CD4-positive, alpha-beta T cell treated with Interleukin-10 for 1 hour (primary cell): ENCODE data around the gene HDAC4.

Source experiments
- DNase-seq: peaks from one replicate; pipeline ENCODE4 v3.0.0-alpha.2; 2020

Gene HDAC4

DNA sequence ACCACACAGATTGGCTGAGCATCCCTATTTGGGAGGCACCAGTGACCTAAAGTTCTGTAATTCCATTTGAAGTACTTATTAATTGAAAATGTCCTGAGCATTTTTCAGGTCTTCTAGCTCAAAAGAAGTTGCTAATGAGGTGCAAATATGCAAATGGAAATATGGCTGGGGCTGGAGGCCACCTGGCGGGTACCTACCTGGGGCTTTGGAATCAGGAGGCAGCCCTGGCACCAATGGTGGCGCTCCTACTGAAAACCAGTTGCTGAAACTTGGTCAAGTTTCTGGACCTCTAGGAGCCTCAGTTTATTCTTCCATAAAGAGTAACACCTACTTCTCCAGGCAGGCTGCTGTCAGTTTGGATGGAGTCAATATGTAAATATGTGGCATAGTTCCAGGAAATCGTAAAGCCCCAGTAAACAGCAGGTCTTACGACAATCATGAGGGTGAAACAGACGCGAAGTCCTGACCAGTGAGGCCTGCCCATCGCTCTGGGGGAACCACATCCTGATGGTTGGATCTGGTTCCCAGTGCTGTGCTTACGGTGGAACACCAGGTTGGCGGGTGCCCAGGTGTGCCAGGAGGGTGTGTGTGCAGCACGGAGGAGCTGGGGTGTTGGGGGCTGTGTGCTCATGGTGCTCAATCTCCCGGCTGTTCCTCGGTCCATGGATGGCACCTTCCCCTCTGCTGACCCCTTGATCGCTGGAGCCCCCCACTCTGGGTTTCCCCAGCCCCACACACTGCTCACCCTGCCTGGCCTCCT is 366.8 kb downstream of the HDAC4 start:
- DNase-seq, result no peak

DNA sequence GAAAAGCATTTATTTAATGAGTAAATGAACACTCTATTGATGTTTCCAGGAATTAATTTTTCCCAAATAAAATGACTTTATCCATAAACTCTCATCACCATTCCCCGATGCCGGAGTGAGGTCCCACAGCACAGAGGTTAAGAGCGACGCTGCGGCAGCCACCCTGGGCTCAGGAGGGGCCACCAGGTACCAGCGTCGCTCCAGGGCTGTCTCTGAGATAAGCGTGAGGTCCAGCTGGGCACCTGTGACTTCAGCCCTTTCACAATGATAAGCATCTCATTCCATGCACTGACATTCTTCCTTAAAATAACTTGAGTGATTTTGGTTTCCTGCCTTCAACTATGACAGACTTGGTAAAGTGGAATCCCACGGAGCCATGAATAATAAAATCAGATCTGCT is 370.9 kb downstream of the HDAC4 start:
- DNase-seq, result no peak

DNA sequence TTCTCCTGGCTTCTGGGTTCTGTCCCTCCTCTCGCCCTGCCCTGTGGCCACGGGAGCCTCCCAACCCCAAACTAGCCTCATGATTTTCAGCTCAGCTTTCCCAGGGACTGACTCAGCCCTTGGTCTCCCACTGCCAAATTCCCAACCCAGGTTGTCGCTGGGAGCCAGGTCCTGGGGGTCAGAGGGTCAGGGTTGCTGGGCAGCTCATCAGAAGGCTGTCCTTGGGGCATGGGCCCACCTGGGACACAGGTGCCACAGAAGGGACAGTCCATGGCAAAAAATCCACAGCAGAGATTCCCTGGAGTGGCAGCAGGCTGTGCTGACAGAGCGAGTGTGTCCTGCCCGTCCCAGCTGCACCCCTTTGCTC is 372.6 kb downstream of the HDAC4 start:
- no peak for DNase-seq

DNA sequence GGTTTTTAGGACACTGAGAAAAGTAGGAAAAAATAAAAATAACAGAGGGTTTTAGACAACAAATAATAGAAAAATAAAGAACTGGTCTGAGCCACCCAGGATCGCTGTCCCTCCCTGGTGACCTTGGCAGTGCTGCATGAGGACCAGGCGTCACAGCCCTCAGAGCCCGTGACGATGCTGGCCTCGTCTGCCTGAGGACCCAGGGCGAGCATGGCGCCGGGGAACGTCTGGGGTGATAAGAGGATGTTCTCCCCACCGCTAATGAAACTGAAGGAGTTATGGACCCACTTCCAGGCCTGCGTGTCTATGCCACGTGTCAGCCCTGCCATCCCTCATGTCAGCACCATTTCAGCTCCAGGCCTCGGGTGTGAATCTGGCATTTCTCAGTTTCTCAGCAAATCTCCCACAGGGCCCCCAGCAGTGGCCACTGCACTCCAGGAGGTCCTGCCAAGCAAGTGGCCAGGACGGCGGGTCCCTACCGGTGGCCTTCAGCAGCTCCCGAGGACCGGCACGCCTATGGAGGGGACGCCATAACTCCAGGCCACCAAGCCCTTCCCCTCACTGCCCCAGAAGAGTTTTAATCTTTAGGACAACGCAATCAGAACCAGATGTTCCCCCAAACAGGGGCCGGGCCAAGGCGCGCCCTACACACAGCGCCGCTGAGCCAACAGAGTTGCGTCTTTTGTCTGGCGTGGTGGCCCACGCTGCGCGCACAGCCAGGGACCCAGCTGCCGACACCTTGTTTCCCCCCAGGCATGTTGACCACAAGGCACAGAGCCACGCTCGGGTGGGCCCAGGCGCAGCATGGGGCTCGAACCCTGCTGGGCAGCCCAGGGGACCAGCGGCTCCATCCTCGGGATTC is 373.2 kb downstream of the HDAC4 start:
- no peak for DNase-seq

DNA sequence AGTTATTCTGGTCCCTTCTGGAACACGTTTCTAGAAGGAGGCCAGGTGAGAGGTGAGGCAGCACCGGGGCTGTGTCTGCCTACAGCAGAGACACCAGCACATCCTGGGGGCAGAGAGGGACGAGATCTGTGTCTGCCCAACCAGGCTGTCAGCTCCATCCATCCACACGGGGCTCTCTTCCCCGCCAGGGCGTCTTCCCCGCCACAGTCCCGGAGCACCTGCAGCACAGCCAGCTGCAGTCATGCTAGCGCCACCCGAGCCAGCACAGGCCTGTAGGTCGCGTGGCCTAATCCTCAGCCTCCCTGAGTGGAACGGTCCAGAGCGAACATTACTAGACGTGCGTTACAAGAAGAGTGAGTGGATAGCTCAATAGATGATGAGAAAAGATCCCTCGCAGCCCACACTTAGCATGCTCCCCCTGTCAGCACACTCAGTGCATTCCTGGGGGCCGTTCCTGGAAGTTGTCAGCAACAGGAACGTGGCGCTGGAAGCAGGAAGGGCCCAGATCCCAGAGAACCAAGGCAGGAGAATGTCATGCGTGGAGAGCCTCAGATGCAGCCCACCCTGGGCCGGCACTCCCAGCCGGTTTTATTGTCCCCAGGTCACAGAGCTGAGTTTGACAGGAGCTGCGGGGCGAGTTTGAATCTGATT is 374.0 kb downstream of the HDAC4 start:
- no peak for DNase-seq

DNA sequence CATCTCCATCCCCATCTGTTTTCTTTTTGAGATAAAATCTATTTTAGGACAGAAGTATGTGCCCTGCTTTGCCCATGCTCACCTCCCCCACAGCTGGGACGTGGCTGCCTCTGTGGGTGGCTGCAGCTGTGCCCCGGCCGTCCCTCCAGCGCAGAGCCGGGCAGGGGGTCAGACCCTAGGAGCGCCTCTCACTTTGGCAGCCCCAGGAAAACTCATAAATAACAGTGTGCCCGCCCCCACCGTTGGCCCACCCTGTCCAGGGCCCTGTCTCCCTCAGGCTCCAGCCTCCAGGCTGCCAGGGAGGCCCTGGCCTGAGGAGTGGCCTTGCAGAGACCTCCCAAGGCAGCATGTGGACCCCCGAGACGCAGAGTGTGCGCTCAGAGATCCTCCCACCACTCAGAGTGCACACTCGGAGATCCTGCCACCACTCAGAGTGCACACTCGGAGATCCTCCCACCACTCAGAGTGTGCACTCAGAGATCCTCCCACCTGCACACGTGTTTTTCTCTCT is 374.8 kb downstream of the HDAC4 start:
- DNase-seq, result no peak

DNA sequence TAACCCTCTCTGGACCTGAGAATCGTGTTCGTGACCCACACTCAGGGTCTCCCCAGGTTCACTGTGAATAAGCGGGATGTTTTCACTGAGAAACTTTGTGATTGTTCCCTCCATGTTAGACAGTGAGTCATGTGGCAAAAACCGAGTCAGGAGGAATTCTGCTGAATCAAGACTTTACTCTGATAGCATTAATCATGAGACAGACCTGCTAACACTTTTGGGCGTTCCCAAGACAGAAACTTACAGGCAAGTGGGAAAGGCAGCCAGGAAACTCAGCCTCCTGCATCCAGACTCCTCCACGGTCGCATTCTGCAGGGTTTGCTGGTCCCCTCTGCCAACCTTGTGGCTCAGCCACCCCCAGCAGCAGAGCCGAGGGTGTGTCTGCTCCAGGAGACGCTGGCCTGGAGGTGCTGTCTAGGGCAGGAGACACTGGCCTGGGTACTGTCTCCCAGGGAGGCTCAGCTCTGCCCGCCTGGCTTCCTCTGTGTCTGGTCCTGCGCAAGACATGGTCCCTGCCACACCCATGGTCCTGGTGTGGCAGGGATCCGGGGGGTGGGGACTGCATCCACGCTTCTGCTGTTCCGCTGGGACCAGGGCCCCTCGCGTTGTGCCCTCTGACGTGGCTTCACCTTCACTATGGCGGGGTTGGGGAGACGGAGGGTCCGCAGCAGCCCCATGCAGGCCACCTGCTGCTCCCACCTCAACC is 375.6 kb downstream of the HDAC4 start:
- no peak for DNase-seq

DNA sequence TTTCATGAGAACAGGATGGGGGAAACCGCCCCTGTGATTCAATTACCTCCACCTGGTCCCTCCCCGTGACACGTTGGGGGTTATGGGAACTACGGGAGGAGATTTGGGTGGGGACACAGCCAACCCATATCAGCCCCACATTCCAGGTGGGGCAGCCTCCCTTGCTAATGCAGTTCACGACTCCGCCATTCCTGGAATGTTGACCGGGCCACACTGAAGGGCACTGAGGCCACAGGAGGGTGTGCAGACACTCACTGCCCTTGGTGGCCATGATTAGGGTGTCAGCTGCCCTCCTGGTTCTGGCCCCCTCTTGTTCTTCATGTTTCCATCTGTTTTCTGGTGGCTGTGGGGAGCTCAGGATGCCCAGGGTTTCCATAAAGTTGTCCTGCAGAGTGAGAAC is 376.6 kb downstream of the HDAC4 start:
- no peak for DNase-seq

DNA sequence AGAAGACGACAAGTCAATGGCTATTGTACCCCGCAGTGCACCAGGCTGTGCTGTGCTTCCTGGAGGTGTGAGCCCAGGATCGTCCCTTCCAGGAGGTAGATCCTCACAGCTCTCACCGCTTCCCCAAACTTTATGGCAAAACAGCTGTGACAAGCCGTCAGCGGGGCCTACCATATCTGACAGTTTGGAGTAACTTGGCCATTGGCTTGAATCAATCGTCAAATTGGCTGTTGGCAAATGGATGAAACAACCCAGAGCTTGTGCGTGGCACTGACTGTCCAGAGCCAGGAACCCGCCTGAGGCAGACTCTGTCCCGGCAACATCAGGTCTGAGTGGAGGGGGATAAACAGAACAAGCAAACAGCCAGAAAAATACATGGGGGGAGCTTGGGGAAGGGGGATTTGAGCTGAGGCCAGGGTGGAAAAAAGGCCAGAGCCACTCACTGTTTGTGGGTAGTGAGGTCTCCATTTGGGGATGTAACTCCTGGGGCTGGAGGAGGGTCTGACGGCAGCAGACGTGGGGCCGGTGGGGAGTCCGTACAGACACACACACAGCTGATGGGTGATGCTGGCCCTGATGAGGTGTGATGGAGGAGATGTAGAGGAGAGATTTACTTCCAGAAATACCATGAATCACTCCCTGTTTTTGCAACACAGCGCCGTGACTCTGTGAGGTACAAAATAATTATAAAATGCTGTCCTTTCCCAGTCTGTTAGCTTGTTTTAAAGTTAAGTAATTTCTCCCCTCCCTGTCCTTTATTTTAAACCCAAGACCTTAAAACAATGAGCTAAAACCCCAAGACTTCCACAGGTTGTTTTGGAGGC is 378.2 kb downstream of the HDAC4 start:
- no peak for DNase-seq

DNA sequence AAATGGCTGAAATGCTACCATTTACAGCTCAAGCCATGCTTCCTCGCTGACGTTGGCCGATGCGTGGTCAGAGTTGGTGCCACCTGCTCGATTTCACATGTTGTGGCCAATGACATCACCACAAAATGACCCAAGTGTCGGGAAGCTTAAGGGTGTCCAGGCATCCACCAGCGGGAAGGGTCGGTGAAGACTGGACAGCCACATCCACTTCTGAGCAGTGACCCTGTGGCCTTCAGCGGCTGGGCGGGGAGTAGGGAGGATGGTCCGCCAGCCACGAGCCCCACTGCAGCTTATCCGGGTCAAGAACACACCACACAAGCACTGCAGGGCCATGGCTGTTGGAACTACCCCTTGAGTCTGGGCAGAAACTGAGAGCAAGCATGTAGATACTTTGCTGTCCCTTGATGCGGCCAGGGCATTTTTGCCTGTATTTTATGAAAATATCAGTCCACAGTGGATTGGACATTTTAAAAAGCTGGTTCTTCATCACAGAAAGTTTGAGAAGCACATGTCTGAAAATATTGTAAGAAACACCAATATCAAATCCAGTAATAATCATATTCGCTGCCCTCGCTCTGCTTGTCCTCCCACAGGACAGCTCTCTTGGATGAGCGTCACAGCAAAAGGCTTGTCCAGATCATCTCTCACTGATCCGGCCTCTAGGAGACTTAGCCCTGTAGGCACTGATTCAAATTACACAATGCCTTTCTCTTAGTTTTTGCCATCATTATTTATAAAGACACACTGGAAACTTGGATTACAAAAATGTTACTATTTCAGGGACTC is 379.0 kb downstream of the HDAC4 start:
- no peak for DNase-seq

DNA sequence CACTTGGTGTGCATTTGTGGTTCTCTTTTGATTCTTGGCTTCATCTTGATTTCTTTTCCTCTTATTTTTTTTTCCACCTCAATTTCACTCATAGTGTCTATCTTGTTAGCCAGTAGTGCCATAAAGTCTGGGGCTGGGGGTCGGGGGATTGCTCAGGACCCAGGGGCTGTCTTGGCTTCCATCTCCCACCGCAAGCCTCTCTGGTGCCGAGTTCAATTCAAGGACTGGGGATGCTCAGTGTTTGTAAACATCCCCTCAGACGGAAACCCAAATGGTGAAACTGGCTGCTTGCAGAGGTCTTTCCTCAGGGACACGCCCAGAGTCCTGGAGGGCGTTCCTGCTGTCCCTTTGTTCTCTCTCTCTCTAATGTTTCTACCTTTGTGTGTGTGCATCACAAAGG is 379.6 kb downstream of the HDAC4 start:
- DNase-seq, result no peak

DNA sequence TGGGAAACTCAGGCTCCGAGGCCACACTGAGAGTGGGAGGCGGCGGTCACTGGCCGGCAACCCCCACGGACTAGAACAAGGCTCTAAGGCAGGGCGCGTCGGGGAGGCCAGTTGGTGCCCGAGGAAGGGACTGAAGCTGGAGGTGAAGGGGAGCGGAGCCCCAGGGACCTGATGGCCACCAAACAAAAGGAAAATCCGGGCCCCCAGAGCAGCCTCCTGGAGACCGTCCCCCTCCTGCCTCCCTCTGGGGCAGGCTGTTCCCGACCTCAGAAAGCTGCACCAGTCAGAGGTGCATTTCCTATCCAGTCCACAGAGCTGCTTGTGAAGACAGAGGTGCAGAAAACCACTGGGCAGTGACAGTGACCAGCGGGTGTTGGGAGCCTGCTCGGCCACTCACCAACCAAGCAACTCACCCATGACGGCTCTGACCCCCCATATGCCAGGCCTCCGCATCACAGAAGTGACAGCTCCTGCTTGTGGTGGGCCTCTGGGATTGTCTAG is 380.2 kb downstream of the HDAC4 start:
- no peak for DNase-seq

DNA sequence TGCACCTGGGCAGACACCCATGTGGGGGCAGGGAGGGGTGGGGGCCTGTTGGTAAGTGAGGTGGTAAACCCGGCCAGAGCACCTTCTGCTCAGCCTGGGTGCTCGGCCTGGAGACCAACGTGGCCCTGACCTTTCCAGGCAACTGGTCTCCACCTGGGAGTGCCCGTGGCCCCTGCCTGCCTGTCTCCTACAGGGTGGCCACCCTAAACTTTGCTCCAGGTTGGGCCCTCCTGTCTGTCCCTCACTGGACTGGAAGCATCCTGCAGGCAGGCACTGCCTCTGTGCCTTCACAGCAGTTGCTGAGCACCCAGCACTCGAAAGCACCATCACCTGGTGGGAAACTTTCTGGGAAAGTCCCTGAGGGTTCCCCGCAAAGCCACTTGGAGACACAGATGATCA is 381.6 kb downstream of the HDAC4 start:
- no peak for DNase-seq

DNA sequence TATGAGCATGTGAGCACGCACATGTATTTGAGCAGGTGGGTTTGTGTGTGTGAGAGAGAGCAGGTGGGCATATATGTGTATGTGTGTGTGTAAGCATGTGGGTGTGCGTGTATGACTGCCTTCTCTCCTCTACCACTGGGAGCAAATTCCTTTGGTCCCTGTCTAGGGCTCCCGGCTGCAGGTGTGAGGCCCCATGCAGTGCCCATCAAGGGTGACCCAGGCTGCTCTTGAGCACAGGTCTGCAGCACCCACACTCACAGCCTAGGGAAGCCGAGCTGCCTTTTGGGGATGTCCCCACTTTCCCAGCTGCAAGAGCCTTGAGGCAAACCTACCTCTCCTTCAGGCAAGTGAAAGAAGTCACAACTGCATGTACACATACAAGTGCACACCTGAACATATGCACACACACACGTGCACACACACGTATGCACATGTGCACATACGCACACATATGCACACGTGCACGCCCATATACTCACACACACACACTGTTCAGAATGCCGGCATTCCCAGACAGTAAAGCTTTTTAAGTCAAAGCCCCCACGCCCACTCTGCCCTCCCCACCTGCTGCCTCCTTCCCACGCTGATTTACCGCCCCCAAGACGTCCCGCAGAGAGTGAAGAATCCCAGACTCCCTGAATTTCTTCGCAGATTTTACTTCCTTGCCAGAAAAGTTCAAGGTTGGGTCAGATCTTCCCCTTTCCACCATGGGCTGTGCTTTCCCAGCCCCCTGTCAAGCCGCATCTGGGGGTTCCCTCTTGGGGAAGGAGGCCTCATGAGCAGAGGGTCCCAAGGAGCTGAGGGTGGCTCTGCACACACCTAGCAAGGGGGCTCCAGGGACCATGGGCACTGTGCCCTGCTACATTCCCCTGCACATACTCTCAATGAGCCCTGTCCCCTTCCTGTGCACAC is 382.3 kb downstream of the HDAC4 start:
- no peak for DNase-seq

DNA sequence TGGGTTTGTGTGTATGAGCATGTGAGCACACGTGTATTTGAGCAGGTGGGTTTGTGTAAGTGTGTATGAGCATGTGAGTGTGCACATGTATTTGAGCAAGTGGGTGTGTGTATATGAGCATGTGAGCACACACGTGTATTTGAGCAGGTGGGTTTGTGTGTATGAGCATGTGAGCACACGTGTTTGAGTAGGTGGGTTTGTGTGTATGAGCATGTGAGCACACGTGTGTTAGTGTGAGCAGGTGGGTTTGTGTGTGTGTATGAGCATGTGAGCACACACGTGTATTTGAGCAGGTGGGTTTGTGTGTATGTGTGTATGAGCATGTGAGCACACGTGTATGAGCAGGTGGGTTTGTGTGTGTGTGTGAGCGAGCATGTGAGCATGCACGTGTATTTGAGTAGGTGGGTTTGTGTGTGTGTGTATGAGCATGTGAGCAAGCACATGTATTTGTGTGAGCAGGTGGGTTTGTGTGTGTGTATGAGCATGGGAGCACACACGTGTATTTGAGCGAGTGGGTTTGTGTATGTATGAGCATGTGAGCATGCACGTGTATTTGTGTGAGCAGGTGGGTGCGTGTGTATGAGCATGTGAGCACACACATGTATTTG is 383.2 kb downstream of the HDAC4 start:
- DNase-seq, result no peak

DNA sequence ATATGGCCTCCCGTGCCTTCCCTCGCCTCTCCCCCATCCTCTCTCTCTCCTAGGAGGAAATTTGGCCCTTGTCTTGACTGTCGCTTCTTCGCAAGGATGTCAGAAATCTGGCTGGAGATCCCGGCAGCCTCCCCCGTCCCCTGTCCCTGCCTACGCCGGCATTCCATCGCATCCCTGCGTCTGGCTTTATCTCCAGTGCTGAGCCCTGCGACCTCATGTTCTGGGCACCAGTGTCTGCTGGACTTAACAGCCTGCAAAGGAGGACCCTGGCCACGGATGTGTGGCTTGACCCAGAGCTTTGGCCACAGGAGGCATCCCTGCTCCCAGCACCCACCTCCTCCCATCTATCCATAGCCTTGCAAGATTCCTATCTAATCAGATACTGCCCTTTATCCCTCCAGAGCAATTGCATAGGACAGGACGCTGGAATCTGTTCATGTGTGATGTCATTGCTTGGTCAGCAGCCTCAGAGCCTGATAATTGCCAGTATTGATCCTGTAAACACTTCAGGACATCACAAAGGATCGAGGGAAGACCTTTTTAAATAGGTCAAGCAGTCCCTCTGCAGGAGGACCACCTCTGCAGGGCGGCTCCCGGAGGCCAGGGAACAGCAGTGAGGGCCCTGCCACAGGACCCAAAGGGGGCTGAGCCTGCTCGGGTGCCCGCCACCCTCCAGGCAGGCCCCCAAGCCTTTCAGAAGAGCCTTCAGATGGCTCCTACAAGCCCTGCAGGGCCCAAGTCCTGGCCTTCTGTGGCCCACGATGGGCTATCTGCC is 384.7 kb downstream of the HDAC4 start:
- no peak for DNase-seq

DNA sequence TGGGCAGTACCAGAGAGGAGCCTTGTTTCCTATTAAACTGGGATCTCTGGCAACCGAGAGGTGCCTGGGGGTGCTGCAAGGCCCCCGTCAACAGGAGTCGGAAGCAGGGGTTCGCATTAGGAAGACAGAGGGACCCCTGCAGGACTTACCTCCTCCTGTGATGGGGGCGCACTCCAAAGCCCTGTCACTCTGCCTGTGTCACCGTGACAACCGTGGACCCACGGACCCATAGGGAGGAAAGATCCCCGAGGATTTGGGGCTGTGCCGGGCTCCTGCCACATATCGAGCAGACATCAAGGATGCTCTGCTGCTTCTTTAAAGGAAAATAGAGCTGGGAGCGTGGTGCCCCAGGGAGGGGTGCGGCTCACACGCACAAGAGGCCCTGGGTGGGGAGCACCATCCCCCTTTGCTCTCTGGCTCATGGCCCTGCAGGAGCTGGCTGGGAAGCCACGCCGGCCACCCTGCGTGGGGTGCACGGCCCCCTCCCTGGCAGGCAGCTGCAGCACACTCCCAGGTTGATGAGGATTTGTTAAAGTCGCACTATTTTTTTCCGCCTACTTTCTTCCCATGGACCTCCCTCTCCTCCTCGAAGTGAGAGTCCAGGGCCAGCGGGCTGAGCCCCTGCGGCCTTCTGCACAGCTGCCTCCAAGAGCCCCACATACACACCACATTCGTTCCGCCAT is 385.5 kb downstream of the HDAC4 start:
- DNase-seq, result no peak
